A549 (cell line): ENCODE measurements around the gene TIGD1. TPM values are rescaled to one million over a fixed set of nuclear protein-coding genes. Genes with fewer than 3 reads are reported as not detected.
"Not testable (repeated sequence)": the region's sequence is repeated elsewhere in the genome, so short reads cannot be mapped to it uniquely, and the experiment has no call there.

Experiments
- ATAC-seq, 2 experiments: fragments of 200-7000 bp in 1 of 2; fragments of >200 bp in 1 of 2; cut with Nextera tagmentation in 1 of 2; cut with Tn5 transposase in 1 of 2; 3 replicates each; pipeline versions ENCODE4 v1.8.0 to v1.9.1; 2018 to 2020; ENCODE audit warnings: mild to moderate bottlenecking in 1 of 2, moderate library complexity in 1 of 2
- CTCF ChIA-PET: fragments of 300-600 bp; sonication (Branson Sonifier 250); formaldehyde crosslinking; extraction: SDS; loops from one replicate; lab custom pipeline; 2021; ENCODE audit warnings: antibody characterized with exemption, inconsistent platforms; lab: Yijun Ruan, JAX
- POLR2A ChIA-PET: fragments of 350-600 bp; formaldehyde crosslinking; extraction: SDS; loops from one replicate; lab custom pipeline; 2021; ENCODE audit warnings: antibody characterized with exemption, inconsistent platforms; lab: Yijun Ruan, JAX
- DNase-seq, 2 experiments: peaks; one replicate each; pipeline versions ENCODE4 v3.0.0 to v3.0.0-alpha.2; 2011 to 2016; ENCODE audit warnings: low read depth in 1 of 2, low spot score in 1 of 2
- FAIRE-seq: peaks from 2 replicates; lab custom pipeline; 2011; peaks lifted over from hg19 to GRCh38; lab: Jason Lieb, UNC
- H3K27ac ChIP-seq, 2 experiments: fragments of >200 bp; sonication (Bioruptor Twin); formaldehyde crosslinking; 3 replicates each; pipeline ENCODE4 v1.5.1; 2016 to 2017
- H3K4me1 ChIP-seq: fragments of >200 bp; sonication (Bioruptor Twin); formaldehyde crosslinking; 3 replicates; pipeline ENCODE4 v1.6.1; 2016
- H3K4me2 ChIP-seq: fragments of >200 bp; sonication (Bioruptor Twin); formaldehyde crosslinking; 3 replicates; pipeline ENCODE4 v1.6.1; 2016
- H3K4me3 ChIP-seq: fragments of >200 bp; sonication (Bioruptor Twin); formaldehyde crosslinking; 3 replicates; pipeline ENCODE4 v1.5.1; 2016
- H3K9me3 ChIP-seq: fragments of >200 bp; sonication (Bioruptor Twin); formaldehyde crosslinking; 3 replicates; pipeline ENCODE4 v1.6.1; 2016
- BHLHE40 ChIP-seq: IDR thresholded peaks from 2 replicates; pipeline ENCODE4 v1.6.1; 2012; ENCODE audit warnings: low read depth, low read length, inconsistent platforms
- CHD4 ChIP-seq: fragments of 200-600 bp; sonication (generic); IDR thresholded peaks from 2 replicates; pipeline ENCODE4 v1.6.1; 2016; ENCODE audit warnings: antibody characterized with exemption, mild to moderate bottlenecking, borderline replicate concordance
- EHMT2 ChIP-seq: fragments of 200-600 bp; sonication (generic); IDR thresholded peaks from 2 replicates; pipeline ENCODE4 v1.6.1; 2016; ENCODE audit warnings: antibody characterized with exemption, low read depth, mild to moderate bottlenecking, moderate library complexity
- FOXS1 ChIP-seq: fragments of 250-450 bp; sonication (Bioruptor Pico); IDR thresholded peaks from 2 replicates; pipeline ENCODE4 v1.5.0; 2020; ENCODE audit warnings: mild to moderate bottlenecking, moderate library complexity
- GATA3 ChIP-seq: IDR thresholded peaks from 2 replicates; pipeline ENCODE4 v1.6.1; 2012; ENCODE audit warnings: borderline replicate concordance
- HDAC2 ChIP-seq: fragments of 200-600 bp; sonication (generic); IDR thresholded peaks from 2 replicates; pipeline ENCODE4 v1.6.1; 2016
- HEYL ChIP-seq: fragments of 250-450 bp; sonication (Bioruptor Pico); IDR thresholded peaks from 2 replicates; pipeline ENCODE4 v1.8.0; 2021; ENCODE audit warnings: mild to moderate bottlenecking, moderate library complexity
- NFE2L2 ChIP-seq: fragments of 150-350 bp; conservative IDR thresholded peaks from 2 replicates; pipeline ENCODE4 v1.6.1; 2014; ENCODE audit warnings: low read length
- PHF8 ChIP-seq: fragments of 200-600 bp; sonication (generic); IDR thresholded peaks from 2 replicates; pipeline ENCODE4 v1.6.1; 2016; ENCODE audit warnings: low read depth, mild to moderate bottlenecking, antibody characterized with exemption, moderate library complexity, borderline replicate concordance
- POLR2AphosphoS2 ChIP-seq: conservative IDR thresholded peaks from 2 replicates; pipeline ENCODE4 v1.6.1; 2012; ENCODE audit warnings: low read length, improper control_type of control experiment, inconsistent platforms
- RARB ChIP-seq: fragments of 250-450 bp; sonication (Bioruptor Pico); IDR thresholded peaks from 2 replicates; pipeline ENCODE4 v1.8.0; 2021; ENCODE audit warnings: mild to moderate bottlenecking, moderate library complexity
- TFCP2L1 ChIP-seq: fragments of 250-450 bp; sonication (Bioruptor Pico); IDR thresholded peaks from 2 replicates; pipeline ENCODE4 v1.5.0; 2021; ENCODE audit warnings: mild to moderate bottlenecking
- ZC3H11A ChIP-seq: fragments of 450-650 bp; IDR thresholded peaks from 2 replicates; pipeline ENCODE4 v1.6.1; 2014; ENCODE audit warnings: antibody characterized with exemption, mild to moderate bottlenecking
- WGBS: methylation state at CpG from one replicate; pipeline ENCODE4 v1.1.6; 2017; ENCODE audit errors: missing lambda C conversion rate; 5-methylcytosine and 5-hydroxymethylcytosine counted together
- polyA plus RNA-seq, 4 experiments: library from polyadenylated mRNA; depleted of rRNA in 3 of 4; stranded (reverse); fragments of >200 nt; fragmentation: RNase III in 1 of 4; extraction: RNeasy Plus Mini Kit Qiagen cat#74134 plus additional on column Dnase treatment in 1 of 4; gene quantifications; 2 replicates in 3 of 4; 3 replicates in 1 of 4; pipeline ENCODE4 v1.2.3, GENCODE V29; 2011 to 2017
- TF ChIP-seq, protein P1 (sequence below): fragments of 250-450 bp; sonication (Bioruptor Pico); IDR thresholded peaks from 2 replicates; pipeline ENCODE4 v1.5.0; 2020; ENCODE audit warnings: low read depth, mild to moderate bottlenecking, moderate library complexity
- TF ChIP-seq, protein P2 (sequence below): fragments of >200 bp; sonication (Bioruptor Twin); formaldehyde crosslinking; IDR thresholded peaks from 3 replicates; pipeline ENCODE4 v1.6.1; 2016
- TF ChIP-seq, protein P3 (sequence below): IDR thresholded peaks from 2 replicates; pipeline ENCODE4 v1.6.1; 2012
- TF ChIP-seq, protein P4 (sequence below): IDR thresholded peaks from 2 replicates; pipeline ENCODE4 v1.6.1; 2012; ENCODE audit warnings: low read depth, borderline replicate concordance
- TF ChIP-seq, protein P5 (sequence below): IDR thresholded peaks from 2 replicates; pipeline ENCODE4 v1.6.1; 2012

Gene TIGD1
- polyA plus RNA-seq, 2 of the 4 experiments (the other 2 are of a cell fraction) = 5.7 to 10.5 TPM

DNA sequence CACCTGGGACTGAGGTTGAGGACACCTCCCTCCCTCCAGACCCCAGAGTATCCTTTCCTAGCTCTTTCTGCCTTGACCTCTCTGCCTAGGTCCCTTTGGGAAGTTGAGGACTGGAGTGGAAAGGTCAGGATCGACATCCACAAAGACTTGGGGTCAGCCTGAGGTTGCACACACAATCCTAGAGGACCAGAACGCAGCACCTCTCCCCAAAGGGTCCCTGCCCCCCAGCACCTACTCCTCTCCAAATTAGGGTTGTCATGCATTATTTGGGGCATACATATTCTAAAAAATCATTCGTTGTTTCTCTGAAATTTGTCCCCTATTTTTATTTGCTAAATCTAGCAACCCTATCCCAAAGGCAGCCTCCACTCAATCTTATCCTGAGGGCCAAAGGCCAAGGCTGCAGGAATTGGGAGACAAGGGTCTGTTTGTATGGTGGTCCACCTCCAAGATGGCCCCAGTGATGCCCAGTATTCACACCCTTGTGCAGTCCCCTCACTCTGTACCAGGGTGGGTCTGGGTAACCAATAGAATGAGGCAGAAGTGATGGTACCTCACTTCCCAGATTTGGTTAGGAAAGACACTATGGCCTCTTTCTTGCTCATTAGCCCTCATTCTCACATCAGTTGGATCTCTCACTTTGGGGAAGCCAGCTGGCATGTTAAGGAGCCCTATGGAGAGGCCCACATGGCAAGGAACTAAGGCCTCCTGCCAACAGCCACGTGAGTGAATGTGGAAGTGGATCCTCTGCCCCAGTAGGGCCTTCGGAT is 14.4 kb downstream of the TIGD1 start:
- ChIA-PET CTCF (interaction anchor here (0.9 to 2.0 kb wide), 3 partner anchors 12 to 14 kb away, joined by 3 to 7 read pairs (median 4); no protein-coding TSS in a partner anchor), POLR2A (no interaction called here)

DNA sequence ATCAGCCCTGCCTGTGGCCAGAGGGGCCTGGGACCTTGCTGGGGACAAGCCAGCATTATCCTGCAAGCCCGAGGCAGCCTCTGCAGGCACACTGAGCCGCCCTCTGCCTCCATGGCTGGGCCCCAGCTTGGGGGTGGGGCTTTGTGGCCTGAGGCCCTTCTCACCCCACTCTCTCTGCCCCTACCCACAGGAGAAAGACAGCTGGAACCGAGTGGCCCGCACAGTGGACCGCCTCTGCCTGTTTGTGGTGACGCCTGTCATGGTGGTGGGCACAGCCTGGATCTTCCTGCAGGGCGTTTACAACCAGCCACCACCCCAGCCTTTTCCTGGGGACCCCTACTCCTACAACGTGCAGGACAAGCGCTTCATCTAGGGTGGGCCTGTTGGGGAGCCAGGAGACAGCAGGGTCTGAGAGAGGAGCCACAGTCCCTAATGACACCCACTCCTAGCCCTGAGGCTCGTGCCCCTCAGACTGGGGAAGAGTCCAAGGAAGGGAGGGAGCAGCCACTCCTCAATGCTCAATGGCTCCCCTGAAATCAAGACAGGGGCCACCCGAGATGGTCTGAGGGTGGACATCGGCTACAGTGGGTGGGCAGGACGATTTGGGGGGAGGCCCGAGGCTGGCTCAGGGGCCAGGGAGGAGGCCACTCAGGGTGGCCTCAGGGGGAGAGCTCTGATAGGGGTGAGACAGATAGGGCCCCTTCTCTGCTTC is 15.3 kb downstream of the TIGD1 start:
- CTCF ChIA-PET = interaction anchor here (0.9 to 4.9 kb wide), 4 partner anchors 11 to 13 kb away, joined by 3 to 37 read pairs (median 4); no protein-coding TSS in a partner anchor

More for the DNA sequence above, 14.4 kb downstream of the TIGD1 start:
- TF ChIP-seq HEYL (CRISPR knock-in tag) (no peak), TFCP2L1 (no peak), GATA3 (no peak), ZC3H11A (no peak), EHMT2 (no peak), RARB (CRISPR knock-in tag) (no peak), BHLHE40 (no peak)
- TF ChIP-seq, protein P1, sequence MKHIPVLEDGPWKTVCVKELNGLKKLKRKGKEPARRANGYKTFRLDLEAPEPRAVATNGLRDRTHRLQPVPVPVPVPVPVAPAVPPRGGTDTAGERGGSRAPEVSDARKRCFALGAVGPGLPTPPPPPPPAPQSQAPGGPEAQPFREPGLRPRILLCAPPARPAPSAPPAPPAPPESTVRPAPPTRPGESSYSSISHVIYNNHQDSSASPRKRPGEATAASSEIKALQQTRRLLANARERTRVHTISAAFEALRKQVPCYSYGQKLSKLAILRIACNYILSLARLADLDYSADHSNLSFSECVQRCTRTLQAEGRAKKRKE (CRISPR knock-in tag) = no peak
- TF ChIP-seq, protein P2, sequence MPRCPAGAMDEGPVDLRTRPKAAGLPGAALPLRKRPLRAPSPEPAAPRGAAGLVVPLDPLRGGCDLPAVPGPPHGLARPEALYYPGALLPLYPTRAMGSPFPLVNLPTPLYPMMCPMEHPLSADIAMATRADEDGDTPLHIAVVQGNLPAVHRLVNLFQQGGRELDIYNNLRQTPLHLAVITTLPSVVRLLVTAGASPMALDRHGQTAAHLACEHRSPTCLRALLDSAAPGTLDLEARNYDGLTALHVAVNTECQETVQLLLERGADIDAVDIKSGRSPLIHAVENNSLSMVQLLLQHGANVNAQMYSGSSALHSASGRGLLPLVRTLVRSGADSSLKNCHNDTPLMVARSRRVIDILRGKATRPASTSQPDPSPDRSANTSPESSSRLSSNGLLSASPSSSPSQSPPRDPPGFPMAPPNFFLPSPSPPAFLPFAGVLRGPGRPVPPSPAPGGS = no peak
- TF ChIP-seq, protein P3, sequence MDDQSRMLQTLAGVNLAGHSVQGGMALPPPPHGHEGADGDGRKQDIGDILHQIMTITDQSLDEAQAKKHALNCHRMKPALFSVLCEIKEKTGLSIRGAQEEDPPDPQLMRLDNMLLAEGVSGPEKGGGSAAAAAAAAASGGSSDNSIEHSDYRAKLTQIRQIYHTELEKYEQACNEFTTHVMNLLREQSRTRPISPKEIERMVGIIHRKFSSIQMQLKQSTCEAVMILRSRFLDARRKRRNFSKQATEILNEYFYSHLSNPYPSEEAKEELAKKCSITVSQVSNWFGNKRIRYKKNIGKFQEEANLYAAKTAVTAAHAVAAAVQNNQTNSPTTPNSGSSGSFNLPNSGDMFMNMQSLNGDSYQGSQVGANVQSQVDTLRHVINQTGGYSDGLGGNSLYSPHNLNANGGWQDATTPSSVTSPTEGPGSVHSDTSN = no peak
- TF ChIP-seq, protein P4, sequence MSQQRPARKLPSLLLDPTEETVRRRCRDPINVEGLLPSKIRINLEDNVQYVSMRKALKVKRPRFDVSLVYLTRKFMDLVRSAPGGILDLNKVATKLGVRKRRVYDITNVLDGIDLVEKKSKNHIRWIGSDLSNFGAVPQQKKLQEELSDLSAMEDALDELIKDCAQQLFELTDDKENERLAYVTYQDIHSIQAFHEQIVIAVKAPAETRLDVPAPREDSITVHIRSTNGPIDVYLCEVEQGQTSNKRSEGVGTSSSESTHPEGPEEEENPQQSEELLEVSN = no peak
- DNase-seq (no peak), FAIRE-seq (no peak), ATAC-seq (no peak)
- Histone ChIP-seq H3K4me1 (no peaks in the 10 kb centered on the region), H3K9me3 (no peaks in the 10 kb centered on the region), H3K27ac (no peak overlapping the region), H3K4me3 (no peak overlapping the region), H3K4me2 (no peak overlapping the region)
- 67% methylated on average over 5 of the region's 5 CpGs for WGBS

DNA sequence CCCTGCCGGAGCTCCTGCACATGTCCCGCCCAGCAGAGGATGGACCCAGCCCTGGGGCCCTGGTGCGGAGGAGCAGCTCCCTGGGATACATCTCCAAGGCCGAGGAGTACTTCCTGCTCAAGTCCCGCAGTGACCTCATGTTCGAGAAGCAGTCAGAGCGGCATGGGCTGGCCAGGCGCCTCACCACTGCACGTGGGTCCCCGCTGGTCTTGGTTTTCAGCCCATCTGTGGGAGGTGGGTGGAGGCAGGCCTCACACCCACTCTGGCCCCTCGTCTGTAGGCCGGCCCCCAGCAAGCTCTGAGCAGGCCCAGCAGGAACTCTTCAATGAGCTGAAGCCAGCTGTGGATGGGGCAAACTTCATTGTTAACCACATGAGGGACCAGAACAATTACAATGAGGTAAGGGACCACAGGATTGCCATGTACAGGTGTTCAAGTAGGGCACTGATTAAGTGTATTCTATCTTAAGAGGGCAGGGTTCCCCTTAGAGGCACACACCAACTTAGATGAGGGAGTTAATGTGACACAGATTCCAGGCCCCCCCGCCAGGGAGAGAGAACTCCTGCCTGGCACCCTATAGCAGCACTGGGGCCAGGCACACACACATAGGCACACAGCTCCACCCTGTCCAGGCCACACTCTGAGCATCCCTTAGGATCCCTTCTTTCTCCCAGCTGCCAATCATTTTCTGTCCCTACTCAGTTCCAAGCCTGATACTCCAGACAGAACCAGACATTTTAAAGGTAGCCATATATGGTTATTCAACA is 16.2 kb downstream of the TIGD1 start:
- ChIA-PET POLR2A (no interaction called here), CTCF (interaction anchor here (0.8 to 4.9 kb wide), 3 partner anchors 12 to 17 kb away, joined by 3 to 37 read pairs (median 3); no protein-coding TSS in a partner anchor)
- WGBS = 75% methylated on average over 10 of the region's 13 CpGs

More for the DNA sequence above, 15.3 kb downstream of the TIGD1 start:
- no peaks in the 10 kb centered on the region for H3K4me1 ChIP-seq
- H3K4me3 ChIP-seq = no peak overlapping the region
- TF ChIP-seq ZC3H11A (no peak), HDAC2 (no peak), PHF8 (no peak), POLR2AphosphoS2 (no peak), NFE2L2 (no peak), FOXS1 (CRISPR knock-in tag) (no peak), CHD4 (no peak)
- TF ChIP-seq, all 56 proteins: peak for 0
- no peak overlapping the region for H3K4me2 ChIP-seq
- ATAC-seq (no peak; a peak in 2 of 6 replicates), FAIRE-seq (no peak), DNase-seq (no peak)
- POLR2A ChIA-PET = no interaction called here
- 72% methylated on average over 11 of the region's 14 CpGs for WGBS
- H3K9me3 ChIP-seq = no peaks in the 10 kb centered on the region
- no peak overlapping the region for H3K27ac ChIP-seq

DNA sequence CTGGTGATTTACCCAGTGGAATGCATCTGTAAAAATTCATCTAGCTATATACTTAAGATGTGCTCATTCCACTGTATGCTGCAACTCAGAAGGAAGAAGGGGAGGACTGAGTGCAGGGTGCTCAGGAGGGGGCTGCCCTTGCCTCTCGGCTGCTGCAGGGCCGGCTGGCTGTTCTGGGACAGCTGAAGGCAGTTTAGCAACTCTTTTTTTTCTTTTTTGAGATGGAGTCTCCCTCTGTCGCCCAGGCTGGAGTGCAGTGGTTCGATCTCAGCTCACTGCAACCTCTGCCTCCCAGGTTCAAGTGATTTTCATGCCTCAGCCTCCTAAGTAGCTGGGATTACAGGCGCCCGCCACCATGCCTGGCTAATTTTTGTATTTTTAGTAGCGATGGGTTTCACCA is 17.5 kb downstream of the TIGD1 start:
- POLR2A ChIA-PET, FAIRE-seq, H3K4me1 ChIP-seq, H3K9me3 ChIP-seq, H3K4me2 ChIP-seq, ATAC-seq, H3K4me3 ChIP-seq, DNase-seq, H3K27ac ChIP-seq: not testable (repeated sequence)
- CTCF ChIA-PET = interaction anchor here (1.0 to 4.9 kb wide), 2 partner anchors 10 to 626 kb away, joined by 3 to 37 read pairs; no protein-coding TSS in a partner anchor
- 77% methylated on average over 7 of the region's 7 CpGs for WGBS

More for the DNA sequence above, 16.2 kb downstream of the TIGD1 start:
- Histone ChIP-seq H3K4me1 (no peaks in the 10 kb centered on the region), H3K4me3 (no peak overlapping the region), H3K27ac (no peak overlapping the region), H3K9me3 (no peaks in the 10 kb centered on the region), H3K4me2 (no peak overlapping the region)
- ATAC-seq = peak in 1 of 2 experiments; percentile 7; a peak in 2 of 6 replicates
- no peak for FAIRE-seq
- DNase-seq = no peak
- TF ChIP-seq, protein P2 = no peak
- no peak for TF ChIP-seq PHF8
- TF ChIP-seq TFCP2L1 = no peak
- TF ChIP-seq, protein P5, sequence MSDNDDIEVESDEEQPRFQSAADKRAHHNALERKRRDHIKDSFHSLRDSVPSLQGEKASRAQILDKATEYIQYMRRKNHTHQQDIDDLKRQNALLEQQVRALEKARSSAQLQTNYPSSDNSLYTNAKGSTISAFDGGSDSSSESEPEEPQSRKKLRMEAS = no peak
